Measurements from ENCODE around the gene DDX51.

DNA sequence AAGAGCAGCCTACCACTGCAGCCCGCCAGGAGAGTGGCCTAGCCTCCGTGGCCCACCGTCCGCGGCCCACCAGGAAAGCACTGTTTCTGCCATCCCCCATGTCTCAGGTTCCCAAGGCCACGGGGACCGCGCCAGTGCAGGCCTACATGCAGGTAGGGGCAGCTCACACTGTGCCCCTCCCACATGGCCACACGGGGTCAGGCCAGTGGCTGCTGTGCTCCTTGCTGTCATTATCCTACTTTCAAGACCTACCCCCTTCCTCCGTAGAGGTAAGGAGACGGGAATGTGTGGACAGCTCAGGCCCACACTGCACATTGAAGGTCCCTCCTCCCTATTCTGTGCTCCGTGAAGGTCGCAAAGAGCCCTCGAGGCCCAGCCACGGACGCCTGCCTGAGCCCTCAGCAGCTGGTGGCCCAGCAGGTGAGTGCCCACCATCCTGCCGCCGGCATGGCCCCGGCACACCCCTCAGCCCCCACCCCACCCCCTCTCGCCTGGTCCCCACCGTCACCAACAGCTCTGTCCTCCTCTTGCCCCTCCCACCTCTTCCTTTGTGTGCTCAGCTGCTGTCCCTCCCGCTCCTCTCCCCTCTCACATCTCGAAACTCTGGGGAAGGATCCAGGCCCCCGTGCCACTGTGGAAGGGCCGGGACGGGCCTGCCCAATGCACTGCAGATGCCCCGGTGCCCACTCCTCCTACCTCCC lies 10.0 kb downstream of the DDX51 start:
- TF ChIP-seq, protein P1, sequence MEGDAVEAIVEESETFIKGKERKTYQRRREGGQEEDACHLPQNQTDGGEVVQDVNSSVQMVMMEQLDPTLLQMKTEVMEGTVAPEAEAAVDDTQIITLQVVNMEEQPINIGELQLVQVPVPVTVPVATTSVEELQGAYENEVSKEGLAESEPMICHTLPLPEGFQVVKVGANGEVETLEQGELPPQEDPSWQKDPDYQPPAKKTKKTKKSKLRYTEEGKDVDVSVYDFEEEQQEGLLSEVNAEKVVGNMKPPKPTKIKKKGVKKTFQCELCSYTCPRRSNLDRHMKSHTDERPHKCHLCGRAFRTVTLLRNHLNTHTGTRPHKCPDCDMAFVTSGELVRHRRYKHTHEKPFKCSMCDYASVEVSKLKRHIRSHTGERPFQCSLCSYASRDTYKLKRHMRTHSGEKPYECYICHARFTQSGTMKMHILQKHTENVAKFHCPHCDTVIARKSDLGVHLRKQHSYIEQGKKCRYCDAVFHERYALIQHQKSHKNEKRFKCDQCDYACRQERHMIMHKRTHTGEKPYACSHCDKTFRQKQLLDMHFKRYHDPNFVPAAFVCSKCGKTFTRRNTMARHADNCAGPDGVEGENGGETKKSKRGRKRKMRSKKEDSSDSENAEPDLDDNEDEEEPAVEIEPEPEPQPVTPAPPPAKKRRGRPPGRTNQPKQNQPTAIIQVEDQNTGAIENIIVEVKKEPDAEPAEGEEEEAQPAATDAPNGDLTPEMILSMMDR (IDR thresholded peaks at IDR 0.05; ENCODE audit: insufficient read depth, low read depth, low read length), result no peak
- no peak for TF ChIP-seq EZH2 (IDR thresholded peaks at IDR 0.05; ENCODE audit: insufficient read depth, low read length)

Data from astrocyte (in vitro differentiated cells and primary cell).